IMR-90 (cell line): Measurements from ENCODE around the gene ATF7IP. TPM values are rescaled to one million over a fixed set of nuclear protein-coding genes. Genes with fewer than 3 reads are reported as not detected.
"Not testable (repeated sequence)": the region's sequence is repeated elsewhere in the genome, so short reads cannot be mapped to it uniquely, and the experiment has no call there.

Source experiments
- ATAC-seq: fragments of 200-7000 bp; cut with Tn5 transposase; 2 replicates; pipeline ENCODE4 v1.9.1; 2020; ENCODE audit warnings: low read depth, mild to moderate bottlenecking, moderate library complexity
- BruUV-seq: library from RNA; stranded (reverse); fragments of 400-500 nt; replicated peaks from 2 replicates; lab custom pipeline; 2021; lab: Mats Ljungman, UMichigan
- CTCF ChIA-PET: fragments of 300-600 bp; formaldehyde crosslinking; extraction: SDS; loops from one replicate; lab custom pipeline; 2021; ENCODE audit warnings: antibody characterized with exemption; lab: Yijun Ruan, JAX
- POLR2A ChIA-PET: fragments of 300-600 bp; sonication (Branson Sonifier 250); formaldehyde crosslinking; loops from one replicate; lab custom pipeline; 2022; ENCODE audit warnings: antibody characterized with exemption; ENCODE audit not compliant: unreplicated experiment; lab: Charles Lee
- DNase-seq: peaks from one replicate; pipeline ENCODE4 v3.0.0; 2013
- H2AFZ ChIP-seq: replicated peaks from 2 replicates; pipeline ENCODE3; 2013; ENCODE audit warnings: low read length, mild to moderate bottlenecking; ENCODE audit not compliant: poor library complexity
- H2AK5ac ChIP-seq: 2 replicates; pipeline ENCODE4 v1.6.1; 2013; ENCODE audit warnings: low read depth, low read length, inconsistent platforms
- H2AK9ac ChIP-seq: replicated peaks from 2 replicates; pipeline ENCODE3; 2013; ENCODE audit warnings: mild to moderate bottlenecking, low read depth, low read length, moderate library complexity; ENCODE audit not compliant: poor library complexity
- H2BK120ac ChIP-seq: 2 replicates; pipeline ENCODE4 v1.6.1; 2013; ENCODE audit warnings: low read depth, low read length, inconsistent platforms
- H2BK15ac ChIP-seq: 3 replicates; pipeline ENCODE4 v1.6.1; 2013; ENCODE audit warnings: low read depth, low read length, inconsistent platforms
- H2BK20ac ChIP-seq: 2 replicates; pipeline ENCODE4 v1.6.1; 2013; ENCODE audit warnings: low read depth, mild to moderate bottlenecking, inconsistent platforms, low read length, moderate library complexity
- H2BK5ac ChIP-seq: 2 replicates; pipeline ENCODE4 v1.6.1; 2013; ENCODE audit warnings: mild to moderate bottlenecking, low read depth, low read length, inconsistent platforms; ENCODE audit not compliant: poor library complexity, severe bottlenecking
- H3K14ac ChIP-seq: replicated peaks from 2 replicates; pipeline ENCODE4 v1.6.1; 2013; ENCODE audit warnings: low read depth, low read length, inconsistent platforms
- H3K18ac ChIP-seq: 2 replicates; pipeline ENCODE4 v1.6.1; 2013; ENCODE audit warnings: low read depth, low read length, control low read depth
- H3K23ac ChIP-seq: 2 replicates; pipeline ENCODE4 v1.6.1; 2013; ENCODE audit warnings: low read depth, low read length, inconsistent platforms
- H3K27ac ChIP-seq: 2 replicates; pipeline ENCODE4 v1.5.1; 2013; ENCODE audit warnings: mild to moderate bottlenecking, control low read depth, low read length; ENCODE audit not compliant: insufficient read depth
- H3K27me3 ChIP-seq: 2 replicates; pipeline ENCODE4 v1.6.1; 2013; ENCODE audit warnings: low read length; ENCODE audit not compliant: control insufficient read depth, insufficient read depth
- H3K36me3 ChIP-seq: 2 replicates; pipeline ENCODE4 v1.6.1; 2013; ENCODE audit warnings: low read length, mixed read lengths; ENCODE audit not compliant: control insufficient read depth, insufficient read depth
- H3K4ac ChIP-seq: 2 replicates; pipeline ENCODE4 v1.6.1; 2013; ENCODE audit warnings: low read depth, low read length, inconsistent platforms
- H3K4me1 ChIP-seq: 2 replicates; pipeline ENCODE4 v1.6.1; 2013; ENCODE audit warnings: low read length, mixed read lengths; ENCODE audit not compliant: control insufficient read depth, insufficient read depth
- H3K4me2 ChIP-seq: 2 replicates; pipeline ENCODE4 v1.6.1; 2013; ENCODE audit warnings: low read depth, mild to moderate bottlenecking, control low read depth, low read length, moderate library complexity
- H3K4me3 ChIP-seq: 2 replicates; pipeline ENCODE4 v1.5.1; 2013; ENCODE audit warnings: low read depth, mild to moderate bottlenecking, control low read depth, low read length, moderate library complexity; ENCODE audit not compliant: insufficient read depth
- H3K56ac ChIP-seq: 2 replicates; pipeline ENCODE4 v1.6.1; 2013; ENCODE audit warnings: low read length, inconsistent platforms; ENCODE audit not compliant: insufficient read depth; ENCODE audit errors: extremely low read depth
- H3K79me1 ChIP-seq, 2 experiments: 2 replicates each; pipeline ENCODE4 v1.6.1; 2013; ENCODE audit warnings: low read length in 2 of 2, inconsistent platforms in 1 of 2, low read depth in 1 of 2
- H3K9ac ChIP-seq: 2 replicates; pipeline ENCODE4 v1.6.1; 2013; ENCODE audit warnings: low read depth, low read length, control low read depth
- H3K9me1 ChIP-seq: 2 replicates; pipeline ENCODE4 v1.6.1; 2013; ENCODE audit warnings: low read length, inconsistent platforms; ENCODE audit not compliant: insufficient read depth
- H3K9me3 ChIP-seq: 2 replicates; pipeline ENCODE4 v1.6.1; 2013; ENCODE audit warnings: low read length; ENCODE audit not compliant: control insufficient read depth, insufficient read depth
- H4K20me1 ChIP-seq: 2 replicates; pipeline ENCODE4 v1.6.1; 2013; ENCODE audit warnings: low read length, inconsistent platforms; ENCODE audit not compliant: insufficient read depth
- H4K5ac ChIP-seq: 2 replicates; pipeline ENCODE4 v1.6.1; 2013; ENCODE audit warnings: mild to moderate bottlenecking, low read depth, low read length, control low read depth
- H4K8ac ChIP-seq, 2 experiments: 2 replicates each; pipeline ENCODE4 v1.6.1; 2013; ENCODE audit warnings: low read depth in 2 of 2, low read length in 2 of 2, control low read depth in 1 of 2, inconsistent platforms in 1 of 2
- H4K91ac ChIP-seq: 2 replicates; pipeline ENCODE4 v1.6.1; 2013; ENCODE audit warnings: low read depth, low read length, inconsistent platforms; ENCODE audit not compliant: insufficient read depth
- WGBS, 2 experiments: methylation state at CpG; one replicate each; pipeline versions ENCODE4 v1.1.5 to v1.1.7; 2013; ENCODE audit warnings: missing lambda C conversion rate in 2 of 2; ENCODE audit not compliant: insufficient read length in 1 of 2; ENCODE audit errors: extremely low coverage in 2 of 2; 5-methylcytosine and 5-hydroxymethylcytosine counted together
- dilution Hi-C: fragments of 300-500 bp; cut with HindIII; formaldehyde crosslinking; loops from one replicate; pipeline ENCODE4 v1.14.3; 2018; ENCODE audit warnings: low sequenced_read_pairs; ENCODE audit not compliant: unreplicated experiment
- in situ Hi-C: fragments of 300-500 bp; cut with MboI; formaldehyde crosslinking; loops from 3 replicates; pipeline ENCODE4 v1.14.3; 2019; ENCODE audit warnings: low sequenced_read_pairs, inconsistent platforms, mixed read lengths
- intact Hi-C: fragments of 100-400 bp; cut with micrococcal nuclease; formaldehyde crosslinking; loops from 2 replicates; pipeline ENCODE4 v1.10.0; 2022
- polyA plus RNA-seq, 3 experiments: library from polyadenylated mRNA; depleted of rRNA; stranded (reverse); fragments of >200 nt; gene quantifications; 2 replicates each; pipeline ENCODE4 v1.2.3, GENCODE V29; 2012; ENCODE audit warnings: low replicate concordance in 1 of 3
- total RNA-seq: library from RNA; depleted of rRNA; stranded (reverse); fragments of >200 nt; gene quantifications from 2 replicates; pipeline ENCODE4 v1.2.3, GENCODE V29; 2012

ATF7IP gene
- total and polyA plus RNA-seq, 2 of the 4 experiments (the other 2 are of a cell fraction): 9.4 to 22.8 TPM

GRCh38 chr12:14401267-14401666 lies 35.8 kb downstream of the ATF7IP start:
- H3K36me3 ChIP-seq, H4K8ac ChIP-seq, H3K4me3 ChIP-seq, H4K91ac ChIP-seq, H3K14ac ChIP-seq, H3K9me3 ChIP-seq, intact Hi-C loops, H3K9ac ChIP-seq, H3K27me3 ChIP-seq, H3K23ac ChIP-seq, H4K20me1 ChIP-seq, ATAC-seq, H3K56ac ChIP-seq, H3K4me1 ChIP-seq, H2BK20ac ChIP-seq, BruUV-seq, H3K27ac ChIP-seq, H3K9me1 ChIP-seq, in situ Hi-C loops, H3K18ac ChIP-seq, H2BK120ac ChIP-seq, H2BK15ac ChIP-seq, dilution Hi-C loops, H2BK5ac ChIP-seq, H2AK5ac ChIP-seq, CTCF ChIA-PET, H3K4ac ChIP-seq, H4K5ac ChIP-seq, DNase-seq, H2AK9ac ChIP-seq, H3K4me2 ChIP-seq, H2AFZ ChIP-seq: not testable (repeated sequence)
- peaks cover 0 to 40% of the 10 kb centered on the region in 2 experiments; a peak in 3 of 4 replicates for H3K79me1 ChIP-seq
- POLR2A ChIA-PET: interaction anchor here (0.6 kb wide), 1 partner anchor 1190 kb away, joined by 4 read pairs; no protein-coding TSS in a partner anchor
- no CpG with 5 or more reads among the region's 6 CpGs for WGBS, 2 experiments
